Adrenal gland (tissue), 5 donors: ENCODE measurements around the gene TMEM43.

ENCODE experiments used
- CTCF ChIP-seq, 6 experiments: fragments of 450-650 bp in 4 of 6; fragments of 200-600 bp in 2 of 6; sonication (generic) in 1 of 6; IDR thresholded peaks; 1 replicate in 5 of 6; 2 replicates in 1 of 6; pipeline versions ENCODE4 v1.5.1 to v1.8.0; 2016 to 2021; ENCODE audit warnings: antibody characterized with exemption in 6 of 6, mild to moderate bottlenecking in 2 of 6, moderate library complexity in 1 of 6
- POLR2A ChIP-seq, 2 donors: fragments of 450-650 bp; IDR thresholded peaks; one replicate each; pipeline ENCODE4 v1.6.1; 2017; ENCODE audit warnings: antibody characterized with exemption in 2 of 2, mild to moderate bottlenecking in 2 of 2, moderate library complexity in 1 of 2
- donor health status: DM: no; HTN: no; CAD: no.

GRCh38 chr3:14092464-14092863 is 32.4 kb upstream of the TMEM43 start:
- TF ChIP-seq CTCF (IDR thresholded peaks at IDR 0.05) (no peak), POLR2A (IDR thresholded peaks at IDR 0.05) (no peak)
